IMR-90 (cell line): ENCODE data around the gene LMLN. TPM values are rescaled to one million over a fixed set of nuclear protein-coding genes. Genes with fewer than 3 reads are reported as not detected.

Experiments used
- ATAC-seq: fragments of 200-7000 bp; cut with Tn5 transposase; 2 replicates; pipeline ENCODE4 v1.9.1; 2020; ENCODE audit warnings: low read depth, mild to moderate bottlenecking, moderate library complexity
- BruUV-seq: library from RNA; stranded (reverse); fragments of 400-500 nt; replicated peaks from 2 replicates; lab custom pipeline; 2021; lab: Mats Ljungman, UMichigan
- CTCF ChIA-PET: fragments of 300-600 bp; formaldehyde crosslinking; extraction: SDS; loops from one replicate; lab custom pipeline; 2021; ENCODE audit warnings: antibody characterized with exemption; lab: Yijun Ruan, JAX
- POLR2A ChIA-PET: fragments of 300-600 bp; sonication (Branson Sonifier 250); formaldehyde crosslinking; loops from one replicate; lab custom pipeline; 2022; ENCODE audit warnings: antibody characterized with exemption; ENCODE audit not compliant: unreplicated experiment; lab: Charles Lee
- DNase-seq: peaks from one replicate; pipeline ENCODE4 v3.0.0; 2013
- H2AFZ ChIP-seq: replicated peaks from 2 replicates; pipeline ENCODE3; 2013; ENCODE audit warnings: low read length, mild to moderate bottlenecking; ENCODE audit not compliant: poor library complexity
- H2AK5ac ChIP-seq: 2 replicates; pipeline ENCODE4 v1.6.1; 2013; ENCODE audit warnings: low read depth, low read length, inconsistent platforms
- H2AK9ac ChIP-seq: replicated peaks from 2 replicates; pipeline ENCODE3; 2013; ENCODE audit warnings: mild to moderate bottlenecking, low read depth, low read length, moderate library complexity; ENCODE audit not compliant: poor library complexity
- H2BK120ac ChIP-seq: 2 replicates; pipeline ENCODE4 v1.6.1; 2013; ENCODE audit warnings: low read depth, low read length, inconsistent platforms
- H2BK15ac ChIP-seq: 3 replicates; pipeline ENCODE4 v1.6.1; 2013; ENCODE audit warnings: low read depth, low read length, inconsistent platforms
- H2BK20ac ChIP-seq: 2 replicates; pipeline ENCODE4 v1.6.1; 2013; ENCODE audit warnings: low read depth, mild to moderate bottlenecking, inconsistent platforms, low read length, moderate library complexity
- H2BK5ac ChIP-seq: 2 replicates; pipeline ENCODE4 v1.6.1; 2013; ENCODE audit warnings: mild to moderate bottlenecking, low read depth, low read length, inconsistent platforms; ENCODE audit not compliant: poor library complexity, severe bottlenecking
- H3K14ac ChIP-seq: replicated peaks from 2 replicates; pipeline ENCODE4 v1.6.1; 2013; ENCODE audit warnings: low read depth, low read length, inconsistent platforms
- H3K18ac ChIP-seq: 2 replicates; pipeline ENCODE4 v1.6.1; 2013; ENCODE audit warnings: low read depth, low read length, control low read depth
- H3K23ac ChIP-seq: 2 replicates; pipeline ENCODE4 v1.6.1; 2013; ENCODE audit warnings: low read depth, low read length, inconsistent platforms
- H3K27ac ChIP-seq: 2 replicates; pipeline ENCODE4 v1.5.1; 2013; ENCODE audit warnings: mild to moderate bottlenecking, control low read depth, low read length; ENCODE audit not compliant: insufficient read depth
- H3K27me3 ChIP-seq: 2 replicates; pipeline ENCODE4 v1.6.1; 2013; ENCODE audit warnings: low read length; ENCODE audit not compliant: control insufficient read depth, insufficient read depth
- H3K36me3 ChIP-seq: 2 replicates; pipeline ENCODE4 v1.6.1; 2013; ENCODE audit warnings: low read length, mixed read lengths; ENCODE audit not compliant: control insufficient read depth, insufficient read depth
- H3K4ac ChIP-seq: 2 replicates; pipeline ENCODE4 v1.6.1; 2013; ENCODE audit warnings: low read depth, low read length, inconsistent platforms
- H3K4me1 ChIP-seq: 2 replicates; pipeline ENCODE4 v1.6.1; 2013; ENCODE audit warnings: low read length, mixed read lengths; ENCODE audit not compliant: control insufficient read depth, insufficient read depth
- H3K4me2 ChIP-seq: 2 replicates; pipeline ENCODE4 v1.6.1; 2013; ENCODE audit warnings: low read depth, mild to moderate bottlenecking, control low read depth, low read length, moderate library complexity
- H3K4me3 ChIP-seq: 2 replicates; pipeline ENCODE4 v1.5.1; 2013; ENCODE audit warnings: low read depth, mild to moderate bottlenecking, control low read depth, low read length, moderate library complexity; ENCODE audit not compliant: insufficient read depth
- H3K56ac ChIP-seq: 2 replicates; pipeline ENCODE4 v1.6.1; 2013; ENCODE audit warnings: low read length, inconsistent platforms; ENCODE audit not compliant: insufficient read depth; ENCODE audit errors: extremely low read depth
- H3K79me1 ChIP-seq, 2 experiments: 2 replicates each; pipeline ENCODE4 v1.6.1; 2013; ENCODE audit warnings: low read length in 2 of 2, inconsistent platforms in 1 of 2, low read depth in 1 of 2
- H3K9ac ChIP-seq: 2 replicates; pipeline ENCODE4 v1.6.1; 2013; ENCODE audit warnings: low read depth, low read length, control low read depth
- H3K9me1 ChIP-seq: 2 replicates; pipeline ENCODE4 v1.6.1; 2013; ENCODE audit warnings: low read length, inconsistent platforms; ENCODE audit not compliant: insufficient read depth
- H3K9me3 ChIP-seq: 2 replicates; pipeline ENCODE4 v1.6.1; 2013; ENCODE audit warnings: low read length; ENCODE audit not compliant: control insufficient read depth, insufficient read depth
- H4K20me1 ChIP-seq: 2 replicates; pipeline ENCODE4 v1.6.1; 2013; ENCODE audit warnings: low read length, inconsistent platforms; ENCODE audit not compliant: insufficient read depth
- H4K5ac ChIP-seq: 2 replicates; pipeline ENCODE4 v1.6.1; 2013; ENCODE audit warnings: mild to moderate bottlenecking, low read depth, low read length, control low read depth
- H4K8ac ChIP-seq, 2 experiments: 2 replicates each; pipeline ENCODE4 v1.6.1; 2013; ENCODE audit warnings: low read depth in 2 of 2, low read length in 2 of 2, control low read depth in 1 of 2, inconsistent platforms in 1 of 2
- H4K91ac ChIP-seq: 2 replicates; pipeline ENCODE4 v1.6.1; 2013; ENCODE audit warnings: low read depth, low read length, inconsistent platforms; ENCODE audit not compliant: insufficient read depth
- BHLHE40 ChIP-seq: fragments of 150-350 bp; IDR thresholded peaks from 2 replicates; pipeline ENCODE4 v1.6.1; 2016; ENCODE audit warnings: mild to moderate bottlenecking, low read depth, low read length
- CEBPB ChIP-seq: IDR thresholded peaks from 2 replicates; pipeline ENCODE4 v1.6.1; 2012; ENCODE audit warnings: low read depth, low read length, improper control_type of control experiment
- CHD1 ChIP-seq: IDR thresholded peaks from 2 replicates; pipeline ENCODE4 v1.6.1; 2012; ENCODE audit warnings: low read depth, low read length, improper control_type of control experiment
- CTCF ChIP-seq: conservative IDR thresholded peaks from 2 replicates; pipeline ENCODE4 v1.5.1; 2012; ENCODE audit warnings: mild to moderate bottlenecking, low read depth, low read length, improper control_type of control experiment
- ELK1 ChIP-seq: fragments of 150-350 bp; IDR thresholded peaks from 2 replicates; pipeline ENCODE4 v1.6.1; 2016; ENCODE audit warnings: low read depth, mild to moderate bottlenecking, low read length, moderate library complexity, borderline replicate concordance
- FOS ChIP-seq: fragments of 150-350 bp; IDR thresholded peaks from 2 replicates; pipeline ENCODE4 v1.6.1; 2016; ENCODE audit warnings: low read depth, low read length
- MAFK ChIP-seq: IDR thresholded peaks from 2 replicates; pipeline ENCODE4 v1.6.1; 2012; ENCODE audit warnings: low read depth, low read length, improper control_type of control experiment
- MAZ ChIP-seq: IDR thresholded peaks from 2 replicates; pipeline ENCODE4 v1.6.1; 2012; ENCODE audit warnings: low read depth, mild to moderate bottlenecking, low read length, improper control_type of control experiment, moderate library complexity, borderline replicate concordance
- MXI1 ChIP-seq: IDR thresholded peaks from 2 replicates; pipeline ENCODE4 v1.6.1; 2012; ENCODE audit warnings: low read depth, mild to moderate bottlenecking, low read length, moderate library complexity, borderline replicate concordance
- NFE2L2 ChIP-seq: fragments of 150-350 bp; IDR thresholded peaks from 2 replicates; pipeline ENCODE4 v1.6.1; 2016; ENCODE audit warnings: low read depth, mild to moderate bottlenecking, low read length
- POLR2A ChIP-seq: IDR thresholded peaks from 2 replicates; pipeline ENCODE4 v1.6.1; 2012; ENCODE audit warnings: mild to moderate bottlenecking, low read depth, low read length
- RAD21 ChIP-seq: IDR thresholded peaks from 2 replicates; pipeline ENCODE4 v1.6.1; 2012; ENCODE audit warnings: low read length, improper control_type of control experiment
- RCOR1 ChIP-seq: IDR thresholded peaks from 2 replicates; pipeline ENCODE4 v1.6.1; 2012; ENCODE audit warnings: mild to moderate bottlenecking, low read length, improper control_type of control experiment; ENCODE audit not compliant: insufficient replicate concordance
- RFX5 ChIP-seq: IDR thresholded peaks from 2 replicates; pipeline ENCODE4 v1.8.0; 2012; ENCODE audit warnings: low read depth, mild to moderate bottlenecking, low read length, moderate library complexity
- SMC3 ChIP-seq: fragments of 150-350 bp; IDR thresholded peaks from 2 replicates; pipeline ENCODE4 v1.6.1; 2016; ENCODE audit warnings: low read depth, mild to moderate bottlenecking, antibody characterized with exemption, low read length, moderate library complexity
- USF2 ChIP-seq: fragments of 150-350 bp; IDR thresholded peaks from 2 replicates; pipeline ENCODE4 v1.6.1; 2017; ENCODE audit warnings: mild to moderate bottlenecking, antibody characterized with exemption, low read length, low read depth
- WGBS, 2 experiments: methylation state at CpG; one replicate each; pipeline versions ENCODE4 v1.1.5 to v1.1.7; 2013; ENCODE audit warnings: missing lambda C conversion rate in 2 of 2; ENCODE audit not compliant: insufficient read length in 1 of 2; ENCODE audit errors: extremely low coverage in 2 of 2; 5-methylcytosine and 5-hydroxymethylcytosine counted together
- dilution Hi-C: fragments of 300-500 bp; cut with HindIII; formaldehyde crosslinking; loops from one replicate; pipeline ENCODE4 v1.14.3; 2018; ENCODE audit warnings: low sequenced_read_pairs; ENCODE audit not compliant: unreplicated experiment
- in situ Hi-C: fragments of 300-500 bp; cut with MboI; formaldehyde crosslinking; loops from 3 replicates; pipeline ENCODE4 v1.14.3; 2019; ENCODE audit warnings: low sequenced_read_pairs, inconsistent platforms, mixed read lengths
- intact Hi-C: fragments of 100-400 bp; cut with micrococcal nuclease; formaldehyde crosslinking; loops from 2 replicates; pipeline ENCODE4 v1.10.0; 2022
- polyA plus RNA-seq, 3 experiments: library from polyadenylated mRNA; depleted of rRNA; stranded (reverse); fragments of >200 nt; gene quantifications; 2 replicates each; pipeline ENCODE4 v1.2.3, GENCODE V29; 2012; ENCODE audit warnings: low replicate concordance in 1 of 3
- total RNA-seq: library from RNA; depleted of rRNA; stranded (reverse); fragments of >200 nt; gene quantifications from 2 replicates; pipeline ENCODE4 v1.2.3, GENCODE V29; 2012

The LMLN gene
- total and polyA plus RNA-seq, 2 of the 4 experiments (the other 2 are of a cell fraction), result 3.3 to 3.9 TPM

GRCh38 chr3:198092276-198092675 lies 132.3 kb downstream of the LMLN start:
- Histone ChIP-seq H3K27me3 (peaks cover 22% of the 10 kb centered on the region), H3K4me3 (no peak overlapping the region), H4K5ac (no peak overlapping the region), H3K9me1 (no peaks in the 10 kb centered on the region), H3K14ac (no peak overlapping the region), H3K23ac (no peak overlapping the region), H3K4me1 (no peaks in the 10 kb centered on the region), H3K9me3 (no peaks in the 10 kb centered on the region), H3K4me2 (no peak overlapping the region), H2BK20ac (no peak overlapping the region), H2AFZ (no peak overlapping the region), H3K18ac (no peak overlapping the region), H3K56ac (no peak overlapping the region), H3K36me3 (no peaks in the 10 kb centered on the region), H3K79me1 (no peaks in the 10 kb centered on the region), H2AK9ac (no peak overlapping the region), H3K4ac (no peak overlapping the region), H4K8ac (no peak overlapping the region), H2BK5ac (no peak overlapping the region), H2AK5ac (no peak overlapping the region), H4K91ac (no peak overlapping the region), H2BK120ac (no peak overlapping the region), H4K20me1 (no peaks in the 10 kb centered on the region), H3K9ac (no peak overlapping the region), H2BK15ac (no peak overlapping the region), H3K27ac (no peak overlapping the region)
- in situ Hi-C loops (no loop called here), intact Hi-C loops (no loop called here), dilution Hi-C loops (no loop called here)
- ChIA-PET POLR2A (no interaction called here), CTCF (no interaction called here)
- ATAC-seq (no peak), DNase-seq (no peak)
- no TSS peak for BruUV-seq
- no CpG with 5 or more reads among the region's 3 CpGs for WGBS, 2 experiments
- TF ChIP-seq RAD21 (no peak), FOS (no peak), RFX5 (no peak), MAFK (no peak), MAZ (no peak), SMC3 (no peak), CHD1 (no peak), BHLHE40 (no peak), USF2 (no peak), CEBPB (no peak), NFE2L2 (no peak), MXI1 (no peak), CTCF (no peak), POLR2A (no peak), ELK1 (no peak), RCOR1 (no peak)
